SK-N-SH (cell line): Measurements from ENCODE around the gene KIAA2012. TPM values are rescaled to one million over a fixed set of nuclear protein-coding genes. Genes with fewer than 3 reads are reported as not detected.

Experiments used
- CTCF ChIA-PET: fragments of 300-600, 350-600 bp; formaldehyde crosslinking; extraction: SDS; loops from one replicate; lab custom pipeline; 2021; lab: Yijun Ruan, JAX
- POLR2A ChIA-PET: fragments of 350-600 bp; sonication (Branson Sonifier 250); formaldehyde crosslinking; extraction: SDS; loops from one replicate; lab custom pipeline; 2020; ENCODE audit warnings: antibody characterized with exemption, inconsistent platforms; lab: Yijun Ruan, JAX
- DNase-seq: peaks from one replicate; pipeline ENCODE4 v3.0.0; 2012
- H2AFZ ChIP-seq: fragments of 200-600 bp; sonication (generic); 2 replicates; pipeline ENCODE4 v1.8.1; 2016; ENCODE audit warnings: antibody characterized with exemption, mild to moderate bottlenecking, low read depth
- H3F3A ChIP-seq: fragments of 200-600 bp; sonication (generic); replicated peaks from 2 replicates; pipeline ENCODE3; 2016; ENCODE audit warnings: antibody characterized with exemption, mild to moderate bottlenecking; ENCODE audit not compliant: insufficient read depth
- H3K27ac ChIP-seq, 2 experiments: fragments of 200-500 bp in 1 of 2; fragments of 200-600 bp in 1 of 2; sonication (Bioruptor generic) in 1 of 2; sonication (generic), shearing (Covaris generic) in 1 of 2; 2 replicates each; pipeline versions ENCODE4 v1.5.1 to v1.6.1; 2014 to 2016; ENCODE audit warnings: low read depth in 2 of 2, inconsistent platforms in 1 of 2, low read length in 1 of 2, mild to moderate bottlenecking in 1 of 2, mixed read lengths in 1 of 2
- H3K27me3 ChIP-seq: fragments of 200-600 bp; sonication (generic), shearing (Covaris generic); 2 replicates; pipeline ENCODE4 v1.6.1; 2016; ENCODE audit warnings: mixed run types; ENCODE audit not compliant: insufficient read depth
- H3K36me3 ChIP-seq, 2 experiments: fragments of 200-500 bp in 1 of 2; fragments of 200-600 bp in 1 of 2; sonication (Bioruptor generic) in 1 of 2; sonication (generic) in 1 of 2; replicated peaks in 1 of 2; 2 replicates each; pipeline versions ENCODE3 to v1.5.1; 2014 to 2016; ENCODE audit warnings: low read length in 1 of 2, mild to moderate bottlenecking in 1 of 2; ENCODE audit not compliant: insufficient read depth in 2 of 2, control insufficient read depth in 1 of 2
- H3K4me1 ChIP-seq, 2 experiments: fragments of 200-500 bp in 1 of 2; fragments of 200-600 bp in 1 of 2; sonication (Bioruptor generic) in 1 of 2; sonication (generic), shearing (Covaris generic) in 1 of 2; 2 replicates each; pipeline versions ENCODE4 v1.5.1 to v1.6.1; 2014 to 2016; ENCODE audit warnings: low read depth in 1 of 2, low read length in 1 of 2, mixed run types in 1 of 2; ENCODE audit not compliant: insufficient read depth in 2 of 2, control insufficient read depth in 1 of 2
- H3K4me2 ChIP-seq: fragments of 200-600 bp; sonication (generic), shearing (Covaris generic); 2 replicates; pipeline ENCODE4 v1.6.1; 2017; ENCODE audit warnings: mixed run types
- H3K4me3 ChIP-seq, 2 experiments: fragments of 200-500 bp in 1 of 2; fragments of 200-600 bp in 1 of 2; sonication (Bioruptor generic) in 1 of 2; sonication (generic), shearing (Covaris generic) in 1 of 2; 2 replicates each; pipeline versions ENCODE4 v1.5.1 to v1.8.1; 2014 to 2016; ENCODE audit warnings: low read depth in 2 of 2, inconsistent platforms in 1 of 2, low read length in 1 of 2, mild to moderate bottlenecking in 1 of 2, mixed read lengths in 1 of 2, moderate library complexity in 1 of 2
- H3K79me2 ChIP-seq: fragments of 200-600 bp; sonication (generic); 2 replicates; pipeline ENCODE4 v1.8.1; 2017; ENCODE audit warnings: mild to moderate bottlenecking; ENCODE audit not compliant: insufficient read depth
- H3K9ac ChIP-seq: fragments of 200-600 bp; sonication (generic); 2 replicates; pipeline ENCODE4 v1.6.1; 2017; ENCODE audit warnings: mixed run types
- H3K9me2 ChIP-seq: fragments of 200-600 bp; sonication (generic); 2 replicates; pipeline ENCODE4 v1.6.1; 2017; ENCODE audit warnings: mixed run types
- H3K9me3 ChIP-seq: fragments of 200-600 bp; sonication (generic); 2 replicates; pipeline ENCODE4 v1.6.1; 2017; ENCODE audit warnings: mixed run types, mild to moderate bottlenecking, moderate library complexity
- H4K20me1 ChIP-seq: fragments of 200-600 bp; sonication (generic); 2 replicates; pipeline ENCODE4 v1.6.1; 2017; ENCODE audit warnings: mild to moderate bottlenecking, mixed run types; ENCODE audit not compliant: insufficient read depth
- CHD2 ChIP-seq: fragments of 150-350 bp; IDR thresholded peaks from 2 replicates; pipeline ENCODE4 v1.6.1; 2018; ENCODE audit warnings: low read length; ENCODE audit not compliant: partially characterized antibody
- ELF1 ChIP-seq: IDR thresholded peaks from 2 replicates; pipeline ENCODE4 v1.4.0; 2012
- EZH2phosphoT487 ChIP-seq: fragments of 200-600 bp; sonication (generic); IDR thresholded peaks from 2 replicates; pipeline ENCODE4 v1.6.1; 2017; ENCODE audit warnings: low read depth, mixed run types, mild to moderate bottlenecking, antibody characterized with exemption, moderate library complexity, borderline replicate concordance
- FOSL2 ChIP-seq: IDR thresholded peaks from 2 replicates; pipeline ENCODE4 v1.4.0; 2012; ENCODE audit warnings: low read depth, mild to moderate bottlenecking, moderate library complexity, borderline replicate concordance
- GATA2 ChIP-seq: sonication (generic); formaldehyde crosslinking; IDR thresholded peaks from 2 replicates; pipeline ENCODE4 v1.5.0; 2020; ENCODE audit warnings: mild to moderate bottlenecking, missing genetic modification reagents
- IRF3 ChIP-seq: fragments of 150-350 bp; IDR thresholded peaks from 2 replicates; pipeline ENCODE4 v1.6.1; 2016; ENCODE audit warnings: mild to moderate bottlenecking, low read depth, low read length
- MAX ChIP-seq: IDR thresholded peaks from 2 replicates; pipeline ENCODE4 v1.4.0; 2012; ENCODE audit warnings: low read depth
- MEF2A ChIP-seq: IDR thresholded peaks from 2 replicates; pipeline ENCODE4 v1.4.0; 2012; ENCODE audit warnings: low read depth, borderline replicate concordance
- NFIC ChIP-seq: IDR thresholded peaks from 2 replicates; pipeline ENCODE4 v1.4.0; 2012; ENCODE audit warnings: borderline replicate concordance
- NRF1 ChIP-seq: IDR thresholded peaks from 2 replicates; pipeline ENCODE4 v1.6.1; 2012; ENCODE audit warnings: low read depth, mild to moderate bottlenecking, low read length
- PBX3 ChIP-seq: IDR thresholded peaks from 2 replicates; pipeline ENCODE4; 2012
- RFX5 ChIP-seq: IDR thresholded peaks from 2 replicates; pipeline ENCODE4 v1.6.1; 2012; ENCODE audit warnings: mild to moderate bottlenecking, improper control_type of control experiment, low read length
- RXRA ChIP-seq: IDR thresholded peaks from 2 replicates; pipeline ENCODE4 v1.4.0; 2012; ENCODE audit warnings: low read depth, mild to moderate bottlenecking, borderline replicate concordance
- SIN3A ChIP-seq: IDR thresholded peaks from 2 replicates; pipeline ENCODE4 v1.6.1; 2012; ENCODE audit warnings: low read depth, mild to moderate bottlenecking, low read length, moderate library complexity, borderline replicate concordance
- TCF12 ChIP-seq: IDR thresholded peaks from 2 replicates; pipeline ENCODE4 v1.4.0; 2012
- TEAD4 ChIP-seq: IDR thresholded peaks from 2 replicates; pipeline ENCODE4 v1.4.0; 2012; ENCODE audit warnings: mild to moderate bottlenecking, borderline replicate concordance; ENCODE audit not compliant: insufficient read depth
- YY1 ChIP-seq: IDR thresholded peaks from 2 replicates; pipeline ENCODE4 v1.4.0; 2012; ENCODE audit warnings: low read depth, mild to moderate bottlenecking
- WGBS: methylation state at CpG from one replicate; pipeline ENCODE4 v1.1.6; 2017; ENCODE audit warnings: low lambda C conversion rate; 5-methylcytosine and 5-hydroxymethylcytosine counted together
- polyA plus RNA-seq, 3 experiments: library from polyadenylated mRNA; depleted of rRNA; stranded (reverse); fragments of >200 nt; gene quantifications; 2 replicates each; pipeline ENCODE4 v1.2.3, GENCODE V29; 2012
- TF ChIP-seq, protein P1 (sequence below): fragments of 200-600 bp; sonication (generic); IDR thresholded peaks from 2 replicates; pipeline ENCODE4 v1.6.1; 2017; ENCODE audit warnings: antibody characterized with exemption, mild to moderate bottlenecking, moderate library complexity

Gene KIAA2012
- polyA plus RNA-seq, 1 of the 3 experiments (the other 2 are of a cell fraction): 0.07 TPM

GRCh38 chr2:202208526-202208925 lies 135.5 kb downstream of the KIAA2012 start:
- H3K79me2 ChIP-seq: peaks cover 40% of the 10 kb centered on the region; the same call in 1 of the 2 replicates
- H3K27ac ChIP-seq: no peak overlapping the region
- no peak overlapping the region for H3K4me3 ChIP-seq
- H3K9me3 ChIP-seq: no peaks in the 10 kb centered on the region
- TF ChIP-seq SIN3A: no peak
- no peak for TF ChIP-seq PBX3
- no peak for TF ChIP-seq NFIC
- TF ChIP-seq, protein P1, sequence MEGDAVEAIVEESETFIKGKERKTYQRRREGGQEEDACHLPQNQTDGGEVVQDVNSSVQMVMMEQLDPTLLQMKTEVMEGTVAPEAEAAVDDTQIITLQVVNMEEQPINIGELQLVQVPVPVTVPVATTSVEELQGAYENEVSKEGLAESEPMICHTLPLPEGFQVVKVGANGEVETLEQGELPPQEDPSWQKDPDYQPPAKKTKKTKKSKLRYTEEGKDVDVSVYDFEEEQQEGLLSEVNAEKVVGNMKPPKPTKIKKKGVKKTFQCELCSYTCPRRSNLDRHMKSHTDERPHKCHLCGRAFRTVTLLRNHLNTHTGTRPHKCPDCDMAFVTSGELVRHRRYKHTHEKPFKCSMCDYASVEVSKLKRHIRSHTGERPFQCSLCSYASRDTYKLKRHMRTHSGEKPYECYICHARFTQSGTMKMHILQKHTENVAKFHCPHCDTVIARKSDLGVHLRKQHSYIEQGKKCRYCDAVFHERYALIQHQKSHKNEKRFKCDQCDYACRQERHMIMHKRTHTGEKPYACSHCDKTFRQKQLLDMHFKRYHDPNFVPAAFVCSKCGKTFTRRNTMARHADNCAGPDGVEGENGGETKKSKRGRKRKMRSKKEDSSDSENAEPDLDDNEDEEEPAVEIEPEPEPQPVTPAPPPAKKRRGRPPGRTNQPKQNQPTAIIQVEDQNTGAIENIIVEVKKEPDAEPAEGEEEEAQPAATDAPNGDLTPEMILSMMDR: no peak
- no peak for TF ChIP-seq EZH2phosphoT487
- TF ChIP-seq CHD2: no peak
- no peak for TF ChIP-seq MAX
- no peak for TF ChIP-seq TEAD4
- no peak for TF ChIP-seq YY1
- no peak for TF ChIP-seq MEF2A
- TF ChIP-seq FOSL2: no peak
- no peak for TF ChIP-seq ELF1
- TF ChIP-seq NRF1: no peak
- TF ChIP-seq RFX5: no peak
- H4K20me1 ChIP-seq: no peaks in the 10 kb centered on the region; the same call in 1 of the 2 replicates
- peaks cover 36 to 66% of the 10 kb centered on the region in 2 experiments for H3K36me3 ChIP-seq
- ChIA-PET POLR2A (no interaction called here), CTCF (interaction anchor here (0.9 to 1.3 kb wide), 2 partner anchors 259 to 349 kb away, joined by 3 read pairs; no protein-coding TSS in a partner anchor)
- no peak overlapping the region for H3K9ac ChIP-seq
- H3K4me2 ChIP-seq: no peak overlapping the region
- H3F3A ChIP-seq: peaks cover 9% of the 10 kb centered on the region
- no peaks in the 10 kb centered on the region for H3K4me1 ChIP-seq
- DNase-seq: no peak
- H2AFZ ChIP-seq: no peak overlapping the region
- no peaks in the 10 kb centered on the region for H3K9me2 ChIP-seq
- no peaks in the 10 kb centered on the region for H3K27me3 ChIP-seq

- Histone ChIP-seq H3K4me1 (no peaks in the 10 kb centered on the region), H3K27ac (no peak overlapping the region; a peak in 1 of 4 replicates), H3K4me3 (no peak overlapping the region), H4K20me1 (peaks cover 10% of the 10 kb centered on the region; the same call in 1 of the 2 replicates), H3K9ac (no peak overlapping the region), H2AFZ (no peak overlapping the region), H3K27me3 (no peaks in the 10 kb centered on the region), H3K9me3 (no peaks in the 10 kb centered on the region), H3K79me2 (peaks cover 90% of the 10 kb centered on the region), H3F3A (peaks cover 9% of the 10 kb centered on the region), H3K9me2 (no peaks in the 10 kb centered on the region), H3K36me3 (peaks cover 19 to 70% of the 10 kb centered on the region in 2 experiments), H3K4me2 (no peak overlapping the region)
- DNase-seq: no peak
- POLR2A ChIA-PET: no interaction called here
- WGBS: 100% methylated on average over 1 of the region's 1 CpG
- CTCF ChIA-PET: no interaction called here
- TF ChIP-seq TCF12: no peak
- no peak for TF ChIP-seq TEAD4
- TF ChIP-seq MAX: no peak
- no peak for TF ChIP-seq CHD2
- TF ChIP-seq FOSL2: no peak
- no peak for TF ChIP-seq RXRA
- TF ChIP-seq MEF2A: no peak
- TF ChIP-seq PBX3: no peak
- no peak for TF ChIP-seq IRF3
- no peak for TF ChIP-seq NFIC
- no peak for TF ChIP-seq GATA2 (CRISPR knock-in tag)
These were observed 142.1 kb downstream of the KIAA2012 start for GRCh38 chr2:202215179-202215578.
